Omental fat pad (tissue), 4 donors: Measurements from ENCODE around the gene GRIN1. TPM values are rescaled to one million over a fixed set of nuclear protein-coding genes. Genes with fewer than 3 reads are reported as not detected.

ENCODE experiments used
- ATAC-seq: fragments of 150-250 bp; one replicate; pipeline ENCODE4 v1.9.1; 2016; ENCODE audit warnings: mild to moderate bottlenecking, moderate library complexity; ENCODE audit not compliant: low FRiP score
- DNase-seq: peaks from one replicate; pipeline ENCODE4 v3.0.0-alpha.2; 2019; ENCODE audit warnings: low spot score
- CTCF ChIP-seq, 3 donors: fragments of 450-650 bp; IDR thresholded peaks; one replicate each; pipeline ENCODE4 v1.5.1; 2016 to 2017; ENCODE audit warnings: antibody characterized with exemption in 3 of 3, mild to moderate bottlenecking in 3 of 3, moderate library complexity in 2 of 3
- total RNA-seq, 4 donors: library from RNA; depleted of rRNA; stranded (reverse); fragments of >200 nt; gene quantifications; one replicate each; pipeline ENCODE4 v1.1.0, GENCODE V29; 2016

Gene GRIN1
- total RNA-seq, 4 donors from 2014 or later = not detected

GRCh38 chr9:137191691-137192447 lies 52.9 kb downstream of the GRIN1 start:
- no peak for DNase-seq
- no peak for ATAC-seq
- no peak for TF ChIP-seq CTCF (IDR thresholded peaks at IDR 0.05)

- ATAC-seq (no peak), DNase-seq (no peak)
- TF ChIP-seq CTCF (IDR thresholded peaks at IDR 0.05) = no peak
Measured at GRCh38 chr9:137192448-137192780, 53.5 kb downstream of the GRIN1 start.

- ATAC-seq = no peak
- no peak for DNase-seq
- TF ChIP-seq CTCF (IDR thresholded peaks at IDR 0.05) = no peak
Measured at GRCh38 chr9:137192859-137193258, 53.9 kb downstream of the GRIN1 start.

- ATAC-seq (no peak), DNase-seq (no peak)
- TF ChIP-seq CTCF (IDR thresholded peaks at IDR 0.05) = no peak
Measured at GRCh38 chr9:137193771-137194170, 54.8 kb downstream of the GRIN1 start.

GRCh38 chr9:137194388-137194787 lies 55.4 kb downstream of the GRIN1 start:
- no peak for TF ChIP-seq CTCF (IDR thresholded peaks at IDR 0.05)
- ATAC-seq = no peak

GRCh38 chr9:137194909-137195308 lies 56.0 kb downstream of the GRIN1 start:
- TF ChIP-seq CTCF (IDR thresholded peaks at IDR 0.05) = no peak
- no peak for ATAC-seq
- no peak for DNase-seq

More at GRCh38 chr9:137194388-137194787, 55.4 kb downstream of the GRIN1 start:
- DNase-seq = no peak

GRCh38 chr9:137195525-137196220 lies 56.7 kb downstream of the GRIN1 start:
- TF ChIP-seq CTCF (IDR thresholded peaks at IDR 0.05) = no peak
- ATAC-seq (no peak), DNase-seq (no peak)
